GM23248 (cell line): ENCODE measurements around the gene IBA57.

Experiments used
- EZH2 ChIP-seq: fragments of 200-600 bp; sonication (generic); IDR thresholded peaks from 2 replicates; pipeline ENCODE4 v1.6.1; 2018; ENCODE audit warnings: antibody characterized with exemption, mild to moderate bottlenecking; ENCODE audit not compliant: insufficient read depth, poor library complexity, severe bottlenecking
- EZH2phosphoT487 ChIP-seq: fragments of 200-600 bp; sonication (generic); IDR thresholded peaks from 2 replicates; pipeline ENCODE4 v1.6.1; 2018; ENCODE audit warnings: antibody characterized with exemption, moderate library complexity, mild to moderate bottlenecking, low read depth; ENCODE audit not compliant: insufficient read depth

- no peak for TF ChIP-seq EZH2
- TF ChIP-seq EZH2phosphoT487: no peak
These were observed 9.7 kb upstream of the IBA57 start for GRCh38 chr1:228155596-228156514.
